ENCODE data around the gene CNIH3.
"Not testable (repeated sequence)": the region's sequence is repeated elsewhere in the genome, so short reads cannot be mapped to it uniquely, and the experiment has no call there.

Gene CNIH3

DNA sequence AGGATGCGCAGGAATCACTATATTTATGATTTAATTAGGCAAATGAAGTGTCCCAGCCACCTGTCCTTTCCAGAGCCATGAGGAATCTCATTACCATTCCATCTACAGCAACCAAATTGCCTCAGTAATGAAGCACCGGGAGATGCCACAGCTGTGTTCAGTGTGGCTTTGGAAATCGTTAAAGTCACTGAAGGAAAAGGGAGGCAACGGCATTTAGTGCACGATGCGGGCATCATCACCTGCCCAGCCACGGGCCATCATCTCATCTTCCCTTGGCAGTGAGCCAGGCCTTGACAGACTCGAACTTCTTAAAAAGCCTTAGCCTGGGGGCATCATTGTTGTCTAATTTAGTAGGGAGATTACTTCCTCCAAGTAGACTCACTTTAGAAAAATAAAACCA is 67.8 kb downstream of the CNIH3 start:
- H3K27ac ChIP-seq = no peak overlapping the region
- no peak for TF ChIP-seq ZFX (IDR thresholded peaks at IDR 0.05)
- TF ChIP-seq, protein P1, sequence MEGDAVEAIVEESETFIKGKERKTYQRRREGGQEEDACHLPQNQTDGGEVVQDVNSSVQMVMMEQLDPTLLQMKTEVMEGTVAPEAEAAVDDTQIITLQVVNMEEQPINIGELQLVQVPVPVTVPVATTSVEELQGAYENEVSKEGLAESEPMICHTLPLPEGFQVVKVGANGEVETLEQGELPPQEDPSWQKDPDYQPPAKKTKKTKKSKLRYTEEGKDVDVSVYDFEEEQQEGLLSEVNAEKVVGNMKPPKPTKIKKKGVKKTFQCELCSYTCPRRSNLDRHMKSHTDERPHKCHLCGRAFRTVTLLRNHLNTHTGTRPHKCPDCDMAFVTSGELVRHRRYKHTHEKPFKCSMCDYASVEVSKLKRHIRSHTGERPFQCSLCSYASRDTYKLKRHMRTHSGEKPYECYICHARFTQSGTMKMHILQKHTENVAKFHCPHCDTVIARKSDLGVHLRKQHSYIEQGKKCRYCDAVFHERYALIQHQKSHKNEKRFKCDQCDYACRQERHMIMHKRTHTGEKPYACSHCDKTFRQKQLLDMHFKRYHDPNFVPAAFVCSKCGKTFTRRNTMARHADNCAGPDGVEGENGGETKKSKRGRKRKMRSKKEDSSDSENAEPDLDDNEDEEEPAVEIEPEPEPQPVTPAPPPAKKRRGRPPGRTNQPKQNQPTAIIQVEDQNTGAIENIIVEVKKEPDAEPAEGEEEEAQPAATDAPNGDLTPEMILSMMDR (conservative IDR thresholded peaks at IDR 0.05) = no peak

DNA sequence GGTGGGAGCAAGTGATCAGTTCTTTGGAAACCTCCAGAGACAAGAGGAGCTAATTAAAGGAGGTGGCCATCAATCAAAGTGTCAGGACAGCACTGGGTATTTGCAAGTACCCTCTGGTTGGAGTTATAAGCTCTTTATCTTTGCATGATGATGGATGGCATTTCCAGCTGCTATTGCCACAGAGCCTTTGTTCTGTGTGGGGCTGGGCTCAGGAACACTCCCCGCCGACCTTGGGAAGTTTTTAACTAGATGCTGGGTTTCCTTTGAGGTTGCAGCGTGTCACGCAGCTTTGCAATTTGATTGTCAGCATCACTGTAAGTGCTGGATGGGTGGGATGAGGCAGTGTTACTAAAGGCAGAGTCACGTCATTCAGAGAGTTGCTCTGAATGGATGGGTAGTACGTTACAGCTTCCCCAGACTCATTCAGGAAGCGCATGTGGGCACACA is 68.9 kb downstream of the CNIH3 start:
- H3K27ac ChIP-seq = no peak overlapping the region
- TF ChIP-seq ZFX (IDR thresholded peaks at IDR 0.05) = no peak
- TF ChIP-seq, protein P1 (conservative IDR thresholded peaks at IDR 0.05) = no peak

DNA sequence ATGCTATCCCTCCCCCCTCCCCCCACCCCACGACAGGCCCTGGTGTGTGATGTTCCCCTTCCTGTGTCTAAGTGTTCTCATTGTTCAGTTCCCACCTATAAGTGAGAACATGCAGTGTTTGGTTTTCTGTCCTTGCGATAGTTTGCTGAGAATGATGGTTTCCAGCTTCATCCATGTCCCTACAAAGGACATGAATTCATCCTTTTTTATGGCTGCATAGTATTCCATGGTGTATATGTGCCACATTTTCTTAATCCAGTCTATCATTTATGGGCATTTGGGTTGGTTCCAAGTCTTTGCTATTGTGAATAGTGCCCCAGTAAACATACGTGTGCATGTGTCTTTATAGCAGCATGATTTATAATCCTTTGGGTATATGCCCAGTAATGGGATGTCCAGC is 70.0 kb downstream of the CNIH3 start:
- not testable (repeated sequence) for H3K27ac ChIP-seq

DNA sequence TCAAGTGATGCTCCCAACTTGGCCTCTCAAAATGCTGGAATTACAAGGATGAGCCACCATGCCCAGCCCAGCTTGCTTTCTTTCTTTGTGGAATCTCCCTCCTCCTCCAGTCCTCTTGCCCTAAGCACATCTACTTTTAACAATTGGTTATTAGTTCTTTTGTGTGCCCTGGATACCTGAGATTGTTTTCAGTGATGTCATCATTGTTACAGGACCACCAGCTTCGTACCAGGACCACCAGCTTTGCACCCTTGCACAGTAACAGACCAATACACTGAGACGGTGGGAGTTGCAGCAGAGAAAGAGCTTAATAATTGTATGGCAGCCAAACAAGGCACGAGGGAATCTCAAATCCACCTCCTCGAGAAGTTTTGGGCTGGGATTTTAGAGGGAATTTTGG is 71.3 kb downstream of the CNIH3 start:
- TF ChIP-seq, protein P1 (conservative IDR thresholded peaks at IDR 0.05) = no peak
- TF ChIP-seq ZFX (IDR thresholded peaks at IDR 0.05) = no peak
- no peak overlapping the region for H3K27ac ChIP-seq

DNA sequence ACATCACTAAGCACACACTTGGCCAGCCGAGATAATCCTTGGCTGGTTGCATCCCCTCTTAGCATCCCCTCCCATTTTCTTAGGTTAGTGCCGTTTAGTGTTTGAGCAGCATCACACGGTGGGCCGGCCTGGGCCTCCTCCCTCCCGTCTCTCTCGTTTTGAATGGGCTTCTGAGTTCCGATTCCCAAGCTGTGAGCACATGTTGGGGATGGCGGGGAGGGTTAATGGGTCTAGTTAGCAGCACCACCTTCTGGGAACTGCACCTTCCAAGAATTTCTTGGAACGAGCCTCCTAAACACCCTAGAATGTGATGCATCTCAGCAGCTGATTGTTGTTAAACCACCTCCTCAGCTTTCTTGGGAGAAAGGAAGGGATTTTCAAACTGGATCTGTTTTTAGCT is 73.3 kb downstream of the CNIH3 start:
- TF ChIP-seq, protein P1 (conservative IDR thresholded peaks at IDR 0.05) = no peak
- TF ChIP-seq ZFX (IDR thresholded peaks at IDR 0.05) = no peak
- H3K27ac ChIP-seq = no peak overlapping the region

DNA sequence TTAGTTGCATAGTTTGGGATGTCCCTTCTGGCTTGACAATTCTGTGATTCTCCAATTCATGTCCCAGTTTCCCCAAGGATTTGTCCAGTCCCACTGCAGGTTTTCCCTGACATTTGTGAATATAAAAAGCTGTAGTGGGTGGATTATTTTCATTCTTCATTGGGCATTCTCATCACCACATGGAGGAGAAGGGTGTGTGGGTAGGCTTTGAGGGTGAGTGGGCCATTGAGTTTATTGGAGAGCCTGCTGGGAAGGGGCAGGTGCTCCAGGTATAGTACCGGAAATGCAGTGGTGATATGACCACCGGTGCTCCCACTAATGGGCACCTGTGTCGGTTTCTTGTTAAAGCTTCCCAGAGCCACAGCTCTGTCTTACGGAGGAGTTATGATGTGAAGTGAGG is 74.5 kb downstream of the CNIH3 start:
- TF ChIP-seq, protein P1 (conservative IDR thresholded peaks at IDR 0.05) = no peak
- no peak for TF ChIP-seq ZFX (IDR thresholded peaks at IDR 0.05)
- no peak overlapping the region for H3K27ac ChIP-seq

DNA sequence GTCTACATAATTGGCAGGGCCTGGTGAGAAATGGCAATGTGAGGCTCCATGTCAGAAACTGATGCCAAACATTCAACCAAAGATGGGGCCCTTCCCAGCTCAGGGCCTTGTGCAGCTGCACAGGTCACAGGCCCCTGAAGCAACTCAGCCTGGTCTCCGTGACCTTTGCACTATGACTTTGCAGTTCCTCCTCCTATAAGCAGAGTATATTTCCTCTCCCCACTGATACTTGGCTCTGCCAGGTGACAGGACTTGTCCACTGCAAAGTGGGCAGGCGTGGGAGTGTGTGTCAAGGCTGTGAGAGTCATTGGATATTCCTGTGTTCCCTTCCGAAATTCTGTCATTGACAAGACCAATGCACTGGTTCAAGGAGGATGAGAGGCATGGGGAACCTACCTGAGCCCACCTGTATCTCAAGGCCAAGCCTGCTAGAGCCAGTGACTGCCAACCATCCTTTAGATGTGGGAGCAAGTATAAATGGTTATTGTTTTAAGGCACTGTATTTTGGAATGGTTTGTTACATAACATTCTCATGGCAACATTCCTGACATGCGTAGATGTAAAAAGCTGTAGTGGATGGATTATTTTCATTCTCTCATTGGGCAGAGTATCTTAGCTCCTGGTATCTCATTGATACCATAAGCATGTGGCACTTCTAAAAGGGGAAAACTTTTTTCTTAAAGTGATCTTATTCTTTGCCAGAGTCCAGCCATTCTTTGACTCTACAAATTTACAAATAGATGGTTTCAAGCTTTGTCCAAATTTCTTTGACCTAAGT is 75.2 kb downstream of the CNIH3 start:
- H3K27ac ChIP-seq = no peak overlapping the region
- TF ChIP-seq, protein P1 (conservative IDR thresholded peaks at IDR 0.05) = no peak
- no peak for TF ChIP-seq ZFX (IDR thresholded peaks at IDR 0.05)

DNA sequence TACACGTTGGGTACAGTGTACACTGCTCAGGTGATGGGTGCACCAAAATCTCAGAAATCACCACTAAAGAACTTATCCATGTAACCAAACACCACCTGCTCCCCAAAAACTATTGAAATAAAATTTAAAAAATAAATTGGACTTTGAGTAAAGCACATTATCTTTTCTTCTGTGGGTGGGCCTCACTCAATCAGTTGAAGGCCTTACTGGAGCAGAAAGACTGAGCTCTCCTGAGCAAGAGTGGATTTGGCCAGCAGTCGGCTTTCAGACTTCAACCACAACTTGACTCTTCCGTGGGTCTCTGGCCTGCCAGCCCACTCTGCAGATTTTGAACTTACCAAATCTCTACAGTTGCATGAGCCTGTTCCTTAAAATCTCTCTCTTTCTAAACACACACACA is 78.9 kb downstream of the CNIH3 start:
- H3K27ac ChIP-seq = no peak overlapping the region
- TF ChIP-seq, protein P1 (conservative IDR thresholded peaks at IDR 0.05) = no peak
- no peak for TF ChIP-seq ZFX (IDR thresholded peaks at IDR 0.05)

Data from C4-2B (cell line).